ENCODE measurements around the gene GRID1. TPM values are rescaled to one million over a fixed set of nuclear protein-coding genes. Genes with fewer than 3 reads are reported as not detected.

The GRID1 gene
- total RNA-seq, 1 experiment from 2014 or later, result not detected

GRCh38 chr10:86410542-86411124 is 44.0 kb upstream of the GRID1 start:
- H2AFZ ChIP-seq, result no peak overlapping the region
- TF ChIP-seq CTCF (conservative IDR thresholded peaks at IDR 0.05) (no peak), EZH2 (IDR thresholded peaks at IDR 0.05; ENCODE audit: low read depth) (no peak)
- no peaks in the 10 kb centered on the region for H3K79me2 ChIP-seq (ENCODE audit: low read depth)
- no peaks in the 10 kb centered on the region for H3K9me3 ChIP-seq (ENCODE audit: insufficient read depth, low read depth)
- no peaks in the 10 kb centered on the region for H3K27me3 ChIP-seq (ENCODE audit: insufficient read depth, low read depth)
- ChIA-PET POLR2A (ENCODE audit: unreplicated experiment) (no interaction called here), CTCF (interaction anchor here (0.6 kb wide), 1 partner anchor 387 kb away, joined by 6 read pairs; no protein-coding TSS in a partner anchor)
- H3K9me2 ChIP-seq (ENCODE audit: insufficient read depth), result no peaks in the 10 kb centered on the region
- H3K4me2 ChIP-seq, result no peak overlapping the region
- H3K27ac ChIP-seq, result no peak overlapping the region
- DNase-seq, result peak in 1 of 2 experiments; percentile 55
- no TSS peak for BruUV-seq (replicated peaks)
- H3F3A ChIP-seq (ENCODE audit: insufficient read depth, low read depth), result no peaks in the 10 kb centered on the region
- H4K20me1 ChIP-seq (ENCODE audit: insufficient read depth), result no peaks in the 10 kb centered on the region
- no peaks in the 10 kb centered on the region for H3K4me1 ChIP-seq (replicated peaks; ENCODE audit: insufficient read depth)
- H3K36me3 ChIP-seq (ENCODE audit: low read depth), result no peaks in the 10 kb centered on the region
- intact Hi-C loops (cut with micrococcal nuclease; ENCODE audit: unreplicated experiment), result no loop called here
- no peak overlapping the region for H3K4me3 ChIP-seq

GRCh38 chr10:86409183-86409582 is 42.6 kb upstream of the GRID1 start:
- Histone ChIP-seq H3K36me3 (ENCODE audit: low read depth) (no peaks in the 10 kb centered on the region), H3K4me3 (no peak overlapping the region), H3K4me2 (no peak overlapping the region), H4K20me1 (ENCODE audit: insufficient read depth) (no peaks in the 10 kb centered on the region), H2AFZ (no peak overlapping the region), H3K9me3 (ENCODE audit: insufficient read depth, low read depth) (no peaks in the 10 kb centered on the region), H3K27me3 (ENCODE audit: insufficient read depth, low read depth) (no peaks in the 10 kb centered on the region), H3K4me1 (replicated peaks; ENCODE audit: insufficient read depth) (no peaks in the 10 kb centered on the region), H3K79me2 (ENCODE audit: low read depth) (no peaks in the 10 kb centered on the region), H3K9me2 (ENCODE audit: insufficient read depth) (no peaks in the 10 kb centered on the region), H3K27ac (no peak overlapping the region), H3F3A (ENCODE audit: insufficient read depth, low read depth) (no peaks in the 10 kb centered on the region)
- CTCF ChIA-PET, result interaction anchor here (0.6 kb wide), 1 partner anchor 11 kb away, joined by 15 read pairs; no protein-coding TSS in a partner anchor
- DNase-seq, result no peak
- intact Hi-C loops (cut with micrococcal nuclease; ENCODE audit: unreplicated experiment), result no loop called here
- BruUV-seq (replicated peaks), result no TSS peak
- POLR2A ChIA-PET (ENCODE audit: unreplicated experiment), result no interaction called here
- no peak for TF ChIP-seq EZH2 (IDR thresholded peaks at IDR 0.05; ENCODE audit: low read depth)
- TF ChIP-seq CTCF (conservative IDR thresholded peaks at IDR 0.05), result no peak

GRCh38 chr10:86403183-86403797 is 36.7 kb upstream of the GRID1 start:
- Histone ChIP-seq H3K4me2 (no peak overlapping the region), H3K9me2 (ENCODE audit: insufficient read depth) (no peaks in the 10 kb centered on the region), H3F3A (ENCODE audit: insufficient read depth, low read depth) (peaks cover 7% of the 10 kb centered on the region; the same call in 1 of the 2 replicates), H3K4me1 (replicated peaks; ENCODE audit: insufficient read depth) (no peaks in the 10 kb centered on the region), H3K27ac (no peak overlapping the region), H3K4me3 (no peak overlapping the region), H2AFZ (no peak overlapping the region), H3K79me2 (ENCODE audit: low read depth) (no peaks in the 10 kb centered on the region), H3K27me3 (ENCODE audit: insufficient read depth, low read depth) (no peaks in the 10 kb centered on the region), H3K36me3 (ENCODE audit: low read depth) (no peaks in the 10 kb centered on the region), H4K20me1 (ENCODE audit: insufficient read depth) (no peaks in the 10 kb centered on the region), H3K9me3 (ENCODE audit: insufficient read depth, low read depth) (no peaks in the 10 kb centered on the region)
- no TSS peak for BruUV-seq (replicated peaks)
- peak in 1 of 2 experiments; percentile 37 for DNase-seq
- ChIA-PET CTCF (interaction anchor here (0.6 kb wide), 1 partner anchor 1866 kb away, joined by 3 read pairs; no protein-coding TSS in a partner anchor), POLR2A (ENCODE audit: unreplicated experiment) (no interaction called here)
- TF ChIP-seq EZH2 (IDR thresholded peaks at IDR 0.05; ENCODE audit: low read depth) (no peak), CTCF (conservative IDR thresholded peaks at IDR 0.05) (no peak)
- intact Hi-C loops (cut with micrococcal nuclease; ENCODE audit: unreplicated experiment), result loop anchor here (5.0 kb wide), 3 partner anchors 34 to 554 kb away; partner anchors contain the start of genes MMRN2 and SNCG
